SU-DHL-6 (cell line): ENCODE data around the gene VTA1.

Source experiments
- H2AFZ ChIP-seq: fragments of 200-600 bp; sonication (generic); 2 replicates; pipeline ENCODE4 v1.6.1; 2014; ENCODE audit warnings: low read depth, mild to moderate bottlenecking, moderate library complexity, mixed read lengths, antibody characterized with exemption, low read length; ENCODE audit not compliant: severe bottlenecking
- H3F3A ChIP-seq: fragments of 200-600 bp; shearing (Covaris generic); 2 replicates; pipeline ENCODE4 v1.6.0; 2016; ENCODE audit warnings: antibody characterized with exemption, mild to moderate bottlenecking; ENCODE audit not compliant: insufficient read depth
- H3K27ac ChIP-seq: fragments of 200-600 bp; sonication (generic); 2 replicates; pipeline ENCODE4 v1.5.1; 2016; ENCODE audit warnings: low read depth, mild to moderate bottlenecking, low read length, moderate library complexity, mixed read lengths
- H3K27me3 ChIP-seq: fragments of 200-600 bp; sonication (generic), shearing (Covaris generic); 2 replicates; pipeline ENCODE4 v1.6.0; 2014; ENCODE audit warnings: mild to moderate bottlenecking, low read length
- H3K36me3 ChIP-seq: fragments of 200-600 bp; sonication (generic); 2 replicates; pipeline ENCODE4 v1.6.1; 2014; ENCODE audit warnings: mild to moderate bottlenecking, low read length, mixed read lengths
- H3K4me2 ChIP-seq: fragments of 300-600, 200-600 bp; shearing (Covaris generic), sonication (generic); 2 replicates; pipeline ENCODE4 v1.6.0; 2014; ENCODE audit warnings: low read length, low read depth, mild to moderate bottlenecking; ENCODE audit not compliant: poor library complexity, severe bottlenecking
- H3K4me3 ChIP-seq: fragments of 200-600 bp; sonication (generic); 2 replicates; pipeline ENCODE4 v1.5.1; 2014; ENCODE audit warnings: antibody characterized with exemption, low read length, mild to moderate bottlenecking, mixed read lengths; ENCODE audit not compliant: insufficient read depth, poor library complexity, severe bottlenecking
- H3K79me2 ChIP-seq: fragments of 200-600 bp; sonication (generic); 2 replicates; pipeline ENCODE4 v1.6.1; 2014; ENCODE audit warnings: mild to moderate bottlenecking, low read length, moderate library complexity; ENCODE audit not compliant: insufficient read depth
- H3K9ac ChIP-seq: fragments of 200-600 bp; sonication (generic); 2 replicates; pipeline ENCODE4 v1.7.0; 2014; ENCODE audit warnings: mild to moderate bottlenecking, low read length
- H3K9me2 ChIP-seq: fragments of 200-600 bp; sonication (generic); replicated peaks from 2 replicates; pipeline ENCODE4 v1.6.1; 2014; ENCODE audit warnings: low read length; ENCODE audit not compliant: insufficient read depth
- H3K9me3 ChIP-seq: fragments of 200-600 bp; sonication (generic); 2 replicates; pipeline ENCODE4 v1.6.1; 2014; ENCODE audit warnings: low read length, mixed read lengths; ENCODE audit not compliant: insufficient read depth
- H4K20me1 ChIP-seq: fragments of 200-600 bp; sonication (generic); 2 replicates; pipeline ENCODE4 v1.6.1; 2014; ENCODE audit warnings: low read depth, mild to moderate bottlenecking, antibody characterized with exemption, low read length, moderate library complexity, mixed read lengths
- EZH2phosphoT487 ChIP-seq: fragments of 200-600 bp; sonication (generic), shearing (Covaris generic); conservative IDR thresholded peaks from 2 replicates; pipeline ENCODE4 v1.6.1; 2018; ENCODE audit warnings: mild to moderate bottlenecking, antibody characterized with exemption, low read length, moderate library complexity, mixed read lengths
- TF ChIP-seq, protein P1 (sequence below): fragments of 200-600 bp; sonication (generic); IDR thresholded peaks from one replicate; pipeline ENCODE4 v1.5.1; 2017; ENCODE audit warnings: antibody characterized with exemption, mild to moderate bottlenecking, low read length, moderate library complexity; ENCODE audit not compliant: insufficient read depth, poor library complexity, severe bottlenecking

The VTA1 gene

DNA sequence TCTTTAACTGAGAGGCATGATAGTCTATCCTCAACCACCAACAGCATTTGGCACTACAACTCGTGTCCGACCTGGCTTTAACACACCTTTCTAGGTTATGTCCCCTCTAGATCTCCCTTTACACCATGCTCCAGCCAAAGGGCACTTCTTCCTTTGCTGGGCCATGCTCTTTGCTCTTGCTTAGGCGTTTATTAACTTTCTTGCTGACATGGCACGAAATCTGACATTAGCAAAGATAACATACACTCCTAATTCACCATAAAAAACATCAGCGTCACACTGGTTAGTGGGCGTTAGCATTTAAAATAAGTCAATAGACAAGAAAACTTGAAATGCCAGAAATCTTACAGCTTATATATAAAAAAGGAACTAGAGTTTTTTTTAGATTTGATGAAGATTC, 107.5 kb downstream of the VTA1 start:
- Histone ChIP-seq H3K9ac (no peak overlapping the region), H3K4me3 (no peak overlapping the region), H3K79me2 (no peaks in the 10 kb centered on the region), H3K27me3 (no peaks in the 10 kb centered on the region), H3K9me2 (no peaks in the 10 kb centered on the region), H3K9me3 (no peaks in the 10 kb centered on the region), H3K27ac (no peak overlapping the region), H3K4me2 (no peak overlapping the region), H4K20me1 (no peaks in the 10 kb centered on the region), H3K36me3 (no peaks in the 10 kb centered on the region), H3F3A (no peaks in the 10 kb centered on the region), H2AFZ (no peak overlapping the region)
- TF ChIP-seq, protein P1, sequence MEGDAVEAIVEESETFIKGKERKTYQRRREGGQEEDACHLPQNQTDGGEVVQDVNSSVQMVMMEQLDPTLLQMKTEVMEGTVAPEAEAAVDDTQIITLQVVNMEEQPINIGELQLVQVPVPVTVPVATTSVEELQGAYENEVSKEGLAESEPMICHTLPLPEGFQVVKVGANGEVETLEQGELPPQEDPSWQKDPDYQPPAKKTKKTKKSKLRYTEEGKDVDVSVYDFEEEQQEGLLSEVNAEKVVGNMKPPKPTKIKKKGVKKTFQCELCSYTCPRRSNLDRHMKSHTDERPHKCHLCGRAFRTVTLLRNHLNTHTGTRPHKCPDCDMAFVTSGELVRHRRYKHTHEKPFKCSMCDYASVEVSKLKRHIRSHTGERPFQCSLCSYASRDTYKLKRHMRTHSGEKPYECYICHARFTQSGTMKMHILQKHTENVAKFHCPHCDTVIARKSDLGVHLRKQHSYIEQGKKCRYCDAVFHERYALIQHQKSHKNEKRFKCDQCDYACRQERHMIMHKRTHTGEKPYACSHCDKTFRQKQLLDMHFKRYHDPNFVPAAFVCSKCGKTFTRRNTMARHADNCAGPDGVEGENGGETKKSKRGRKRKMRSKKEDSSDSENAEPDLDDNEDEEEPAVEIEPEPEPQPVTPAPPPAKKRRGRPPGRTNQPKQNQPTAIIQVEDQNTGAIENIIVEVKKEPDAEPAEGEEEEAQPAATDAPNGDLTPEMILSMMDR: no peak
- TF ChIP-seq EZH2phosphoT487: no peak

DNA sequence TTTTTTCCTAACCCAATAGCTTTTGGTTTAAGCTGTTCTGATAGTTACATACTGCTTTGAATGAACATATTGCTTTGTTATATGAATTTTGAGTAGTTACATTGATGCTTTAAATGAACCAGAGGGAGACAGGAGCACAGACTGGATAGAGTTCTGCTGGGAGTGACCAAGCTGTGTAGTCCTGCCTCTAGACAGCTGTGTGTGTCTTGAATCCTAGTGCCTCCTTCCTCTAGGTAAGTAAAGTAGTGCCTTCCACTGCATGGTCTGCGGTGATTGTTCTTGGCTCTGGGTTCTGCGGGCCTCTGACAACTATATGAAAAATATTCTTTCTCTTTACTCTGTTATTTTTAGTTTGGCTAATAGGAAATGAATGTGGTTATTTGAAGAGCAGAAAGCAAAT, 108.7 kb downstream of the VTA1 start:
- H3K36me3 ChIP-seq: no peaks in the 10 kb centered on the region
- H3K79me2 ChIP-seq: no peaks in the 10 kb centered on the region
- H3K4me2 ChIP-seq: no peak overlapping the region
- TF ChIP-seq, protein P1: no peak
- no peak for TF ChIP-seq EZH2phosphoT487
- H4K20me1 ChIP-seq: no peaks in the 10 kb centered on the region
- H3K27ac ChIP-seq: no peak overlapping the region
- H2AFZ ChIP-seq: no peak overlapping the region
- H3F3A ChIP-seq: no peaks in the 10 kb centered on the region
- H3K9me3 ChIP-seq: no peaks in the 10 kb centered on the region
- H3K4me3 ChIP-seq: no peak overlapping the region
- H3K9ac ChIP-seq: no peak overlapping the region
- no peaks in the 10 kb centered on the region for H3K9me2 ChIP-seq
- no peaks in the 10 kb centered on the region for H3K27me3 ChIP-seq

DNA sequence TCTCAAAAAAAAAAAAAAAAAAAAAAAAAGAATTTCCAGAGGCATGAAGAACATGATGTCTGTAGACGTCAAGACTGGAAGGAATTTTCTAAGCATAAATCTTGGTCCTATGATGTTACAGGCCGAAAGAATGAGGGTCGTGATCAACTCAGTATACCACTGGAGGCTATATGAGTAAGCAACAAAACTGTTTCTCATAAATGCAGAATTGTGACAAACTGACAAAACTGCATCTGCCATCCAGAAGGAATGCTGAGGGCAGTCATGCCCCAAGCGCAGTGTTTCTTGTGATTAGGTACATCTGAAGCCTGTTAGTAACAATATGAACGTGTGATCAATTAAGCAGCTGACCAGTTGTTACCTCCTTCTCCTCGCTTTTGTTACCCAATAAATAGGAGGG, 111.2 kb downstream of the VTA1 start:
- Histone ChIP-seq H3K9me2 (no peaks in the 10 kb centered on the region), H3K9ac (no peak overlapping the region), H3K79me2 (no peaks in the 10 kb centered on the region), H3K9me3 (no peaks in the 10 kb centered on the region), H3K4me2 (no peak overlapping the region), H3F3A (no peaks in the 10 kb centered on the region), H3K27me3 (no peaks in the 10 kb centered on the region), H3K27ac (no peak overlapping the region), H3K4me3 (no peak overlapping the region), H3K36me3 (no peaks in the 10 kb centered on the region), H4K20me1 (no peaks in the 10 kb centered on the region), H2AFZ (no peak overlapping the region)
- TF ChIP-seq EZH2phosphoT487: no peak
- TF ChIP-seq, protein P1: no peak
